ENCODE measurements around the gene ARL9. TPM values are rescaled to one million over a fixed set of nuclear protein-coding genes. Genes with fewer than 3 reads are reported as not detected.

The ARL9 gene, protein sequence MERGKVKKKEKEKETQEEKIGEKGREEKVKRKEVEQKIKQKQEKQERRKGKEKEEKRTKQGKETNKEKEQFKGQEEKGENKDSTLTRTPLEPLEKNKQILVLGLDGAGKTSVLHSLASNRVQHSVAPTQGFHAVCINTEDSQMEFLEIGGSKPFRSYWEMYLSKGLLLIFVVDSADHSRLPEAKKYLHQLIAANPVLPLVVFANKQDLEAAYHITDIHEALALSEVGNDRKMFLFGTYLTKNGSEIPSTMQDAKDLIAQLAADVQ
- total RNA-seq = 0.29 and 0.68 TPM in 2 replicates

DNA sequence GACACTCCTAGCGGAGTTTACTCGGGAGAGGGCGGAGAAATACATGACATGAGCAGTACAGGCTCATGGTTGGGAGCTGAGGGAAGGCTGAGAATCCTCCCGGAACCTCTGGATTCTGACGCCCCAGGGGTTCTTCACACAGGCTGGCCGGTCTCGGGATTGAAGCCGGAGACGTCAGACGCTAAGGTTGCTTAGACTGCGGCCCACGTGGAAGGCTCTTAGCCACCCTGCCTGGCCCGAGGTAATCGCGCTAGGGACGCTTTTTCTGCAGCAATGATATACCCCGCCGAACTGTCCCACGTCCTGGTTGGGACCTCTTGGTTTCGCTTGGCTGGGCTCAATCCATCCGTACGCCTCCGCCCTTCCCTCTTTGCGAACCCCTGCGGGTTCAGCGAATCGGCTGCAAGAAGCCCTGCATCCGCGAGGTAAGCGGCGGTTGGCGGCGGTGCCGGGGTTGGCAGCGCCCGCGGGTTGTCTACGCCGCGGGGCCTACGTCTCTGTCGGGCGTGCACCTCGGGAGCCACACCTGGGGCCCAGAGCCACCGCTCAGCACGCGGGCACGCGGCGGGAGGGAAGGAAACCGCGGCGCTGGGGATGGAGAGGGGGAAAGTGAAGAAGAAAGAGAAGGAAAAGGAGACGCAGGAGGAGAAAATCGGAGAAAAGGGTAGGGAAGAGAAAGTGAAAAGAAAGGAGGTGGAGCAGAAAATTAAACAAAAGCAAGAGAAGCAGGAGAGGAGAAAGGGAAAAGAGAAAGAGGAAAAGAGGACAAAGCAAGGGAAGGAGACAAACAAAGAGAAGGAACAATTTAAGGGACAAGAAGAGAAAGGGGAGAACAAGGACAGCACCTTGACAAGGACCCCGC is at the start of gene ARL9:
TSS of gene ARL9 (plus strand) at position 523 of the 862 bp plus-strand sequence. CDS start at position 595, 72 bp downstream.
- TF ChIP-seq, protein P1, sequence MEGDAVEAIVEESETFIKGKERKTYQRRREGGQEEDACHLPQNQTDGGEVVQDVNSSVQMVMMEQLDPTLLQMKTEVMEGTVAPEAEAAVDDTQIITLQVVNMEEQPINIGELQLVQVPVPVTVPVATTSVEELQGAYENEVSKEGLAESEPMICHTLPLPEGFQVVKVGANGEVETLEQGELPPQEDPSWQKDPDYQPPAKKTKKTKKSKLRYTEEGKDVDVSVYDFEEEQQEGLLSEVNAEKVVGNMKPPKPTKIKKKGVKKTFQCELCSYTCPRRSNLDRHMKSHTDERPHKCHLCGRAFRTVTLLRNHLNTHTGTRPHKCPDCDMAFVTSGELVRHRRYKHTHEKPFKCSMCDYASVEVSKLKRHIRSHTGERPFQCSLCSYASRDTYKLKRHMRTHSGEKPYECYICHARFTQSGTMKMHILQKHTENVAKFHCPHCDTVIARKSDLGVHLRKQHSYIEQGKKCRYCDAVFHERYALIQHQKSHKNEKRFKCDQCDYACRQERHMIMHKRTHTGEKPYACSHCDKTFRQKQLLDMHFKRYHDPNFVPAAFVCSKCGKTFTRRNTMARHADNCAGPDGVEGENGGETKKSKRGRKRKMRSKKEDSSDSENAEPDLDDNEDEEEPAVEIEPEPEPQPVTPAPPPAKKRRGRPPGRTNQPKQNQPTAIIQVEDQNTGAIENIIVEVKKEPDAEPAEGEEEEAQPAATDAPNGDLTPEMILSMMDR (IDR thresholded peaks at IDR 0.05; ENCODE audit: insufficient read depth, low read length, poor library complexity, severe bottlenecking) = no peak
- Histone ChIP-seq H3K36me3 (ENCODE audit: control insufficient read depth, insufficient read depth, low read length) (no peaks in the 10 kb centered on the region), H3K27me3 (ENCODE audit: control insufficient read depth, insufficient read depth, low read length) (no peaks in the 10 kb centered on the region), H3K4me3 (ENCODE audit: low read depth, low read length) (peak within 1 kb of the TSS; percentile 42)
- no peak for DNase-seq (ENCODE audit: low read depth)

- TF ChIP-seq, protein P1 (IDR thresholded peaks at IDR 0.05; ENCODE audit: insufficient read depth, low read length, poor library complexity, severe bottlenecking) = no peak
- no peaks in the 10 kb centered on the region for H3K27me3 ChIP-seq (ENCODE audit: control insufficient read depth, insufficient read depth, low read length)
- no peak overlapping the region for H3K4me3 ChIP-seq (ENCODE audit: low read depth, low read length)
- no peaks in the 10 kb centered on the region for H3K36me3 ChIP-seq (ENCODE audit: control insufficient read depth, insufficient read depth, low read length)
- DNase-seq (ENCODE audit: low read depth) = no peak
Observed at GRCh38 chr4:56460085-56460484, 45.5 kb upstream of the ARL9 start.

- no peak overlapping the region for H3K4me3 ChIP-seq (ENCODE audit: low read depth, low read length)
- H3K27me3 ChIP-seq (ENCODE audit: control insufficient read depth, insufficient read depth, low read length) = no peaks in the 10 kb centered on the region
- DNase-seq (ENCODE audit: low read depth) = no peak
Observed at GRCh38 chr4:56462157-56462556, 43.4 kb upstream of the ARL9 start.

DNA sequence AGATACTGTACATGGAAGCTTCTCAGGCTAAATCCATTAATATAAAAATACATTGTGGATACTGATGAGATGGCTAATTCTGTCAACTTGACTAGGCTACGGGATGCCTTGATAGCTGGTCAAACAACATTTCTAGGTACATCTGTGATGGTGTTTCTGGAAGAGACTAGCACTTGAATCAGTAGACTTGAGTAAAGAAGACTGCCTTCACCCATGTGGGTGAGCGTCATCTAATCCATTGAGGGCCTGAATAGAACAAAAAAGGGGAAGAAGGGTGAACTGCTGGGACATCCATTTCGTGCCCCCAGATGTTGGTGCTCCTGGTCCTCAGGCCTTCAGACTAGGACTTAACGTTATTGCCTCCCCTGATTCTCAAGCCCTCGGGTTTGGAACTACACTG is 41.9 kb upstream of the ARL9 start:
- DNase-seq (ENCODE audit: low read depth) = no peak
- Histone ChIP-seq H3K4me3 (ENCODE audit: low read depth, low read length) (no peak overlapping the region), H3K36me3 (ENCODE audit: control insufficient read depth, insufficient read depth, low read length) (no peaks in the 10 kb centered on the region), H3K27me3 (ENCODE audit: control insufficient read depth, insufficient read depth, low read length) (no peaks in the 10 kb centered on the region)
- TF ChIP-seq, protein P1 (IDR thresholded peaks at IDR 0.05; ENCODE audit: insufficient read depth, low read length, poor library complexity, severe bottlenecking) = no peak

More at GRCh38 chr4:56462157-56462556, 43.4 kb upstream of the ARL9 start:
- no peaks in the 10 kb centered on the region for H3K36me3 ChIP-seq (ENCODE audit: control insufficient read depth, insufficient read depth, low read length)
- TF ChIP-seq, protein P1 (IDR thresholded peaks at IDR 0.05; ENCODE audit: insufficient read depth, low read length, poor library complexity, severe bottlenecking) = no peak

DNA sequence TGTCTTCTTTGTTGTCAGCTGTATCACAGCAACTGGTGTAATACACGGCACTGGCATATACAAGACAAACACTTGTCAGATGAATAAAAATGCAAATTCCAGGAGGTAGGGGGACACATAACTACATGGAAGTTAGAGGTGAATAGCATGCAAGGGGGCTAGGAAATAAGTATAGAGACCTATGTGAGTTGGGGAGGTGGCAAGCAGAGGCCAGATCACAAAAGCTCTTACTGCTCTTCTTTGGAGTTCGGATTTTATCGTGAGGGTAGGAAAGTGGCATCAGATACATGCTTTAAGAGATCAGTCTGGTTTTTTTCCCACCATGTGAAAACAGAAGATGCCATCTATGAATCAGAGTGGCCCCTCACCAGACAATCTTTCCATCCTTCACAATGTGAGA is 41.0 kb upstream of the ARL9 start:
- TF ChIP-seq, protein P1 (IDR thresholded peaks at IDR 0.05; ENCODE audit: insufficient read depth, low read length, poor library complexity, severe bottlenecking) = no peak
- Histone ChIP-seq H3K4me3 (ENCODE audit: low read depth, low read length) (no peak overlapping the region), H3K27me3 (ENCODE audit: control insufficient read depth, insufficient read depth, low read length) (no peaks in the 10 kb centered on the region), H3K36me3 (ENCODE audit: control insufficient read depth, insufficient read depth, low read length) (no peaks in the 10 kb centered on the region)
- no peak for DNase-seq (ENCODE audit: low read depth)
